ENCODE measurements around the gene GPATCH4.

Gene GPATCH4

GRCh38 chr1:156547434-156547833 lies 53.8 kb downstream of the GPATCH4 start:
- no peak for DNase-seq (ENCODE audit: low read depth in 2 of 2)

GRCh38 chr1:156546267-156546666 lies 55.0 kb downstream of the GPATCH4 start:
- no peak for DNase-seq (ENCODE audit: low read depth in 2 of 2)

- no peak for DNase-seq (ENCODE audit: low read depth in 2 of 2)
Observed at GRCh38 chr1:156544592-156545102, 56.6 kb downstream of the GPATCH4 start.
